Prostate gland (tissue), 2 donors: ENCODE data around the gene SON. TPM values are rescaled to one million over a fixed set of nuclear protein-coding genes. Genes with fewer than 3 reads are reported as not detected.
A peak's percentile ranks its signal among the peaks of the same experiment; 100 is the strongest.

Source experiments
- DNase-seq: peaks from one replicate; pipeline ENCODE4 v3.0.0-alpha.2; 2019; ENCODE audit warnings: low spot score
- H3K27ac ChIP-seq, 2 donors: fragments of 200-600 bp; sonication (generic); 2 replicates each; pipeline ENCODE4 v1.5.1; 2017 to 2019
- H3K27me3 ChIP-seq: fragments of 200-600 bp; sonication (generic); replicated peaks from 2 replicates; pipeline ENCODE4 v1.5.1; 2019; ENCODE audit not compliant: insufficient read depth
- H3K36me3 ChIP-seq, 2 donors: fragments of 200-600 bp; sonication (generic); 1 replicate in 1 of 2; 2 replicates in 1 of 2; pipeline versions ENCODE4 v1.5.1 to v1.8.1; 2017 to 2019
- H3K4me1 ChIP-seq: fragments of 200-600 bp; sonication (generic); replicated peaks from 2 replicates; pipeline ENCODE4 v1.5.1; 2019
- H3K4me3 ChIP-seq, 2 donors: fragments of 200-600 bp; sonication (generic); 2 replicates each; pipeline ENCODE4 v1.5.1; 2017 to 2019
- H3K9me3 ChIP-seq: fragments of 200-600 bp; sonication (generic); 2 replicates; pipeline ENCODE4 v1.5.1; 2017
- POLR2A ChIP-seq: fragments of 450-650 bp; IDR thresholded peaks from one replicate; pipeline ENCODE4 v1.6.1; 2016; ENCODE audit warnings: antibody characterized with exemption, mild to moderate bottlenecking
- POLR2AphosphoS5 ChIP-seq: sonication (generic); formaldehyde crosslinking; IDR thresholded peaks from one replicate; pipeline ENCODE4 v1.6.1; 2017; ENCODE audit warnings: antibody characterized with exemption
- WGBS: methylation state at CpG from one replicate; pipeline ENCODE4 v1.1.5; 2018; 5-methylcytosine and 5-hydroxymethylcytosine counted together
- intact Hi-C: fragments of 100-400 bp; cut with DNase I; formaldehyde crosslinking; loops from one replicate; pipeline ENCODE4 v1.14.2; 2022
- total RNA-seq, 2 donors: library from RNA; depleted of rRNA; stranded (reverse); fragments of >200 nt; gene quantifications; one replicate each; pipeline ENCODE4 v1.1.0, GENCODE V29; 2016
- TF ChIP-seq, protein P1 (sequence below), 4 experiments: fragments of 200-600 bp in 2 of 4; fragments of 450-650 bp in 2 of 4; sonication (generic) in 2 of 4; IDR thresholded peaks; 1 replicate in 3 of 4; 2 replicates in 1 of 4; pipeline ENCODE4 v1.5.1; 2016 to 2019; ENCODE audit warnings: antibody characterized with exemption in 4 of 4, mild to moderate bottlenecking in 2 of 4, moderate library complexity in 2 of 4

Gene SON, protein sequence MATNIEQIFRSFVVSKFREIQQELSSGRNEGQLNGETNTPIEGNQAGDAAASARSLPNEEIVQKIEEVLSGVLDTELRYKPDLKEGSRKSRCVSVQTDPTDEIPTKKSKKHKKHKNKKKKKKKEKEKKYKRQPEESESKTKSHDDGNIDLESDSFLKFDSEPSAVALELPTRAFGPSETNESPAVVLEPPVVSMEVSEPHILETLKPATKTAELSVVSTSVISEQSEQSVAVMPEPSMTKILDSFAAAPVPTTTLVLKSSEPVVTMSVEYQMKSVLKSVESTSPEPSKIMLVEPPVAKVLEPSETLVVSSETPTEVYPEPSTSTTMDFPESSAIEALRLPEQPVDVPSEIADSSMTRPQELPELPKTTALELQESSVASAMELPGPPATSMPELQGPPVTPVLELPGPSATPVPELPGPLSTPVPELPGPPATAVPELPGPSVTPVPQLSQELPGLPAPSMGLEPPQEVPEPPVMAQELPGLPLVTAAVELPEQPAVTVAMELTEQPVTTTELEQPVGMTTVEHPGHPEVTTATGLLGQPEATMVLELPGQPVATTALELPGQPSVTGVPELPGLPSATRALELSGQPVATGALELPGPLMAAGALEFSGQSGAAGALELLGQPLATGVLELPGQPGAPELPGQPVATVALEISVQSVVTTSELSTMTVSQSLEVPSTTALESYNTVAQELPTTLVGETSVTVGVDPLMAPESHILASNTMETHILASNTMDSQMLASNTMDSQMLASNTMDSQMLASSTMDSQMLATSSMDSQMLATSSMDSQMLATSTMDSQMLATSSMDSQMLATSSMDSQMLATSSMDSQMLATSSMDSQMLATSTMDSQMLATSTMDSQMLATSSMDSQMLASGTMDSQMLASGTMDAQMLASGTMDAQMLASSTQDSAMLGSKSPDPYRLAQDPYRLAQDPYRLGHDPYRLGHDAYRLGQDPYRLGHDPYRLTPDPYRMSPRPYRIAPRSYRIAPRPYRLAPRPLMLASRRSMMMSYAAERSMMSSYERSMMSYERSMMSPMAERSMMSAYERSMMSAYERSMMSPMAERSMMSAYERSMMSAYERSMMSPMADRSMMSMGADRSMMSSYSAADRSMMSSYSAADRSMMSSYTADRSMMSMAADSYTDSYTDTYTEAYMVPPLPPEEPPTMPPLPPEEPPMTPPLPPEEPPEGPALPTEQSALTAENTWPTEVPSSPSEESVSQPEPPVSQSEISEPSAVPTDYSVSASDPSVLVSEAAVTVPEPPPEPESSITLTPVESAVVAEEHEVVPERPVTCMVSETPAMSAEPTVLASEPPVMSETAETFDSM (N-terminal part only)
- 100 to 1,000 TPM; 213 to 222 TPM for total RNA-seq

DNA sequence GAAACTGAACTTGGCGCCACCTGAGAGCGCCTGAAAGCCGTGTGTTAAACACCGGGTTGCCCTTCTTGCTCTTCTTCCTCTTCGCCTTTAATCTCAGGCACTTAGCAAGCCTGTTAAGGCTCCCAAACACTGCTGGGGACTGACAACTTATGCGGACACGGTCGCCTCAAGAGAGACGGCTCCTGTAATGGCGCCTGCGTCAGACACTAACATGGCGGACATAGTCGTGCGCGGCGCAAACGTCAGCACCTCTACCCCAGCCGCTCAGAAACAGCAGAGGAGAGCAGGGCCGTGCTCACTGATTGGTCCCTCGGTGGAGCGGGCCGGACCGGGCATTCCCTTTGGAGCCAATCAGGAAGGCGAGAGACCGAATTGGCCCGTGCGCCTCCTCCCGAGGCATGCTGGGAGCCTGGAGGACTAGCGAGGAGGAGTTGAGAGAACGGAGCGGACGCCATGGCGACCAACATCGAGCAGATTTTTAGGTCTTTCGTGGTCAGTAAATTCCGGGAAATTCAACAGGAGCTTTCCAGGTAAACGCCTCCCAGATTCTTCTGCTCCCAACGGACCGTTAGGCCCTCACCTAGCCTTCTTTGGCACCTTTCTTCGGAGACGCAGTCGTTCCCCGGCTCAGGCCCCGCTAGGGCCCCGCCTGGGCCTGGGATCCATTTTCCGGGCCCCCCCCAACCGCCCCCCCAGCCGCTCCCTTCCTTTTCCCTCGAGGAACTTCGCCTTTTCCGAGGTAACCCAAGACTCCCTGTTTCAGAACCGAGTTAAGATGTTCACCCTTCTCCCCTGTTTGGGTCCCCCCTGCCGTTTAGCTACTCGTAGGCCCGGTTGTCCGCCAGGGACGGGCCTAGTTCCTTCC lies at the start of gene SON:
SON (plus strand) TSS at position 399 of the 865 bp plus-strand sequence; CDS start at position 454, 55 bp downstream.
- TF ChIP-seq POLR2A (peak; percentile 95), POLR2AphosphoS5 (peak; percentile 95)
- TF ChIP-seq, protein P1, sequence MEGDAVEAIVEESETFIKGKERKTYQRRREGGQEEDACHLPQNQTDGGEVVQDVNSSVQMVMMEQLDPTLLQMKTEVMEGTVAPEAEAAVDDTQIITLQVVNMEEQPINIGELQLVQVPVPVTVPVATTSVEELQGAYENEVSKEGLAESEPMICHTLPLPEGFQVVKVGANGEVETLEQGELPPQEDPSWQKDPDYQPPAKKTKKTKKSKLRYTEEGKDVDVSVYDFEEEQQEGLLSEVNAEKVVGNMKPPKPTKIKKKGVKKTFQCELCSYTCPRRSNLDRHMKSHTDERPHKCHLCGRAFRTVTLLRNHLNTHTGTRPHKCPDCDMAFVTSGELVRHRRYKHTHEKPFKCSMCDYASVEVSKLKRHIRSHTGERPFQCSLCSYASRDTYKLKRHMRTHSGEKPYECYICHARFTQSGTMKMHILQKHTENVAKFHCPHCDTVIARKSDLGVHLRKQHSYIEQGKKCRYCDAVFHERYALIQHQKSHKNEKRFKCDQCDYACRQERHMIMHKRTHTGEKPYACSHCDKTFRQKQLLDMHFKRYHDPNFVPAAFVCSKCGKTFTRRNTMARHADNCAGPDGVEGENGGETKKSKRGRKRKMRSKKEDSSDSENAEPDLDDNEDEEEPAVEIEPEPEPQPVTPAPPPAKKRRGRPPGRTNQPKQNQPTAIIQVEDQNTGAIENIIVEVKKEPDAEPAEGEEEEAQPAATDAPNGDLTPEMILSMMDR (IDR thresholded peaks at IDR 0.05) = peak in 1 of 4 experiments; percentile 4
- H3K36me3 ChIP-seq = no peaks in the 10 kb centered on the region
- H3K27me3 ChIP-seq = no peaks in the 10 kb centered on the region
- H3K27ac ChIP-seq = peak within 1 kb of the TSS; percentile 99
- H3K4me1 ChIP-seq = peaks cover 5% of the 10 kb centered on the region
- peak; percentile 99 for DNase-seq
- no peaks in the 10 kb centered on the region for H3K9me3 ChIP-seq
- intact Hi-C loops = loop anchor here (2.0 kb wide), 1 partner anchor 64 kb away; the partner anchor contains the start of gene TMEM50B
- under 1% methylated on average over 56 of the region's 57 CpGs for WGBS
- peak within 1 kb of the TSS; percentile 63 to 65 for H3K4me3 ChIP-seq

DNA sequence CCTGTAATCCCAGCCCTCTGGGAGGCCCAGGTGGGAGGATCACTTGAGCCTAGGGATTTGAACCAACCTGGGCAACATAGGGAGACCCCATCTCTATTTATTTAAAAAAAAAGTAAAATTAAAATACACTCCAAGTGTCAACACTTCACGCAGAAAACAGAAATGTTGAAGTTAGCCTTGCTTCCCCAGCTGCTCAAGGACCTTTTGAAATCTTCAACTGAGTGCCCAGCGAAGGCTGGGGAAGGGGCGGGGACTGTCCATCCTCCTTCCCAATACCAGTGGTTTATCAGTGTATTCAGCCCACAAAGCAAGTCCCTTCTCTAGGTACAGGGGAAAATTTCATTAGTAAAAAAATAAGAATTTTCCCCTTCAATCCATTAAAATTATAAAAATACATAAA lies 49.1 kb upstream of the SON start:
- H3K4me3 ChIP-seq = no peak overlapping the region
- WGBS = 89% methylated on average over 3 of the region's 3 CpGs
- no peak for TF ChIP-seq POLR2A
- TF ChIP-seq POLR2AphosphoS5 = no peak
- TF ChIP-seq, protein P1 (IDR thresholded peaks at IDR 0.05) = no peak
- no peak overlapping the region for H3K27ac ChIP-seq
- no peak for DNase-seq
- intact Hi-C loops = no loop called here
- no peaks in the 10 kb centered on the region for H3K36me3 ChIP-seq
- H3K9me3 ChIP-seq = no peaks in the 10 kb centered on the region
- no peaks in the 10 kb centered on the region for H3K4me1 ChIP-seq
- no peaks in the 10 kb centered on the region for H3K27me3 ChIP-seq

DNA sequence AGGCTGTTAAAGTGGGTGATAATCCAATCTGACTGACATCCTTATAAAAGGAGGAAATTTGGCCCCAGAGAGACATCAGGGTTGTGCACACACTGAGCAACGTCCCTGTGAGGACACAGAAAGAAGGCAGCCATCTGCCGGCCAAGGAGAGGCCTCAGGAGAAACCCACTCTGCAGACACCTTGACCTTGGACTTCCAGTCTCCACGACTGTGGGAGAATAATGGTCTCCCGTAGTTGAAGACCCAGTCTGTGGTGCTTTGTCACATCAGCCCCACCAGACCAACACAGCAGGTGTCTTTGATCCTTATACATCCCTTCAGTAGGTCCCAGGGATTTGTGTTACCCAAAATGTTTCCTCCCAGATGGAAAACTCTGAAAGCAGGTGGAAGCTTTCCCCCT lies 47.1 kb upstream of the SON start:
- Histone ChIP-seq H3K27ac (no peak overlapping the region), H3K4me3 (no peak overlapping the region), H3K36me3 (no peaks in the 10 kb centered on the region), H3K9me3 (no peaks in the 10 kb centered on the region), H3K4me1 (no peaks in the 10 kb centered on the region), H3K27me3 (no peaks in the 10 kb centered on the region)
- no peak for TF ChIP-seq POLR2AphosphoS5
- TF ChIP-seq POLR2A = no peak
- TF ChIP-seq, protein P1 (IDR thresholded peaks at IDR 0.05) = no peak
- intact Hi-C loops = no loop called here
- 48% methylated on average over 4 of the region's 4 CpGs for WGBS
- no peak for DNase-seq

DNA sequence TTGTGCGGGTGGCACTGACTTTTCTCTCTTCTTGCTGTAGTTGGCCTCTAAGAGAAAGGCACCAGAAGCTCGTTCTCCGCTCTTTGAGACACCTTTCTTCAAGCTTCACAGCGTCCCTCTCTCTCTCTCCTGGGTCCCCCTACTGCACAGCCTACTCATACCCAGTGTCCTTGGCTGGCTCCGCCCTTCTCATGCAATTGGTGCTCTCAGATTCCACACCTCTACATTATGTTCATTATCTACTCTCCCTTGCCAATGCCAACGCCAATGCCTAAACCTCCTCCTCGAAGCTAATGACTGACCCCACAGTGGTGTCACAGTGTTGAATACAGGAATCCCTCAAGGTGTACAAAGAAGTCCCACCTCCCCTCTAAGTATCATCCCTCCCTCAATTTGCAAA lies 46.5 kb upstream of the SON start:
- no peaks in the 10 kb centered on the region for H3K36me3 ChIP-seq
- WGBS = 60% methylated on average over 7 of the region's 7 CpGs
- TF ChIP-seq POLR2A (no peak), POLR2AphosphoS5 (no peak)
- TF ChIP-seq, protein P1 (IDR thresholded peaks at IDR 0.05) = no peak

More for the DNA sequence above, 46.5 kb upstream of the SON start:
- no peaks in the 10 kb centered on the region for H3K4me1 ChIP-seq
- no peak overlapping the region for H3K27ac ChIP-seq
- intact Hi-C loops = no loop called here
- no peak overlapping the region for H3K4me3 ChIP-seq
- DNase-seq = no peak
- H3K27me3 ChIP-seq = no peaks in the 10 kb centered on the region
- H3K9me3 ChIP-seq = no peaks in the 10 kb centered on the region
